WI38 (cell line): ENCODE results near the gene METTL3.
"Not testable (repeated sequence)": the region's sequence is repeated elsewhere in the genome, so short reads cannot be mapped to it uniquely, and the experiment has no call there.

Source experiments
- H3K4me3 ChIP-seq: 2 replicates; pipeline ENCODE4 v1.5.1; 2011; ENCODE audit warnings: low read depth, mild to moderate bottlenecking, control low read depth, low read length
- CTCF ChIP-seq: IDR thresholded peaks from 2 replicates; pipeline ENCODE4 v1.5.1; 2012; ENCODE audit warnings: low read depth, mild to moderate bottlenecking, control low read depth, low read length

Gene METTL3

DNA sequence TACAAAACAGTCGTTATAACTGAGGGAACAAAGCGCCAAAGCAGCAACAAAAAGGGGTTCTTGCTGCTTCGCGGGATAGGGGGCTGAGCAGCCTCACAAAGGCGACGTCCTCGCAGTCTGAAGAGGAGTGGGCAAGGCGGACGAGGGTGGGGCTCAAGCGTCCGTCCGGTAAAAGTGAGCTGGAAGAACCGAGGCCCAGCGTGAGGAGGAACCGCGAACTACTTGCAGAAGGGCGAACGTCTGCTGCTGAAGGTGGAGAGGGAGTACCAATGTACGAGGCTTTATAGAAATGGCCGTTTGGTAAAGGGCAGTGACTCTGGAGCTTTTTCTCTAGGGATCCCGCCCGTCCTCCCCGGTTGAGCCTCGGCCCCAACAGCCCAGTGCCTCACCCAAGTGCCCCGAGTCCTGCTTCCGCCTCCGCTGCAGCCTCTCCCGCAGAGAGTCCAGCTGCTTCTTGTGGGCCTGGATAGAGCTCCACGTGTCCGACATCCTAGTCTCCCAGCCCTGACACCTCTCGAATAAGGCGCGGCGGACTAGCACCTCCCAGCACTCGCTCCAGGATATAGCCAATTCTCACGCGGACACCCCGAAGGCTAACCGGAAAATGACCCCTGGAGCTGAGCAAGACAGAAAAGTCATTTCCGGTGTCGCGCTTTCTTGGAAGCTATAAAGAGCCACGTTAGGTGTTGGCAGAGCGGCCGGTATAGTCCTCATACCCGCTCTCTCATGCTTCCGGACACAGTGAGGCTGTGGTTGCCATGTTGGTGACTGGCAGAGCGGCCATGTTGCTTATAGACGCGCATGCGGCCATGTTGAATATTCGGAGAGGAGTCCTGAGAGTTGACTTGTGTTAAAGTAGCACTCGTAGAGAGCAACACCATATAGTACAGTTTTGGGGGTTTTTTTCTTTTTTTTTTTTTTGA, at the start of gene METTL3:
Gene METTL3 (minus strand): TSS at position 606 of the 923 bp plus-strand sequence. CDS start 117 bp downstream, at position 489.
- peak within 1 kb of the TSS; percentile 90 for H3K4me3 ChIP-seq
- no peak for TF ChIP-seq CTCF

GRCh38 chr14:21558703-21559170, 47.6 kb upstream of the METTL3 start:
- H3K4me3 ChIP-seq, result no peak overlapping the region
- TF ChIP-seq CTCF, result no peak

GRCh38 chr14:21557084-21557901, 46.2 kb upstream of the METTL3 start:
- peak; percentile 17; the same call in 1 of the 2 replicates for TF ChIP-seq CTCF
- H3K4me3 ChIP-seq, result peak overlapping the region; percentile 14; the same call in 1 of the 2 replicates

DNA sequence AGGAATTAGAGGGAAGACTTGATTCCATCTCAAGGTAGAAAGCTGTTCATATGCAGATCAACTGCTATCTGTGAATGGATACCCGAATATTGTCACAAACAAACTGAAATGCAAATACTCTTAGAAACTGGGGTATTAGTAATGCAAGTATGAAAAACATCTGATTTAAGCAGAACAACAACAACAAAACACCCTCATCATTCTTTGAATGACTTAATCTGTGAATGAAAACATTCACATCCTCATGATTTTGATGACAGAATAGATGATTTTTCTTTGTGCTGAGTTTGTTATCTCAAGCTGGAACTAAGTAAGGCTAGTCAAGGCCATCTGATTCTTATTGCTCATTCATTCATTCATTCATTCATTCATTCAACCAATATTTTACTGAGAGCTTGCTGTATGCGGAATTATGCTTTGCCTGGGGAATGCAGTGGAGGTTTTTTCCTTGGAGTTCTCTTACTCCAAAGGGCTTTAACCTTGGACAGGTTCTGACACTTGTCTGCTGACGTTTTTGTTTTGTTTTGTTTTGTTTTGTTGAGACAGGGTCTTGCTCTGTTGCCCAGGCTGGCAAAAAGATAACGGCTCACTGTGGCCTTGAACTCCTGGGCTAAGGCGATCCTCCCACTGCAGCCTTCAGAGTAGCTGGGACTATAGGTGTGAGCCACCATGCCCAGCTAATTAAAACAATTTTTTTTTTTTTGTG, 45.4 kb upstream of the METTL3 start:
- no peak overlapping the region for H3K4me3 ChIP-seq
- no peak for TF ChIP-seq CTCF

DNA sequence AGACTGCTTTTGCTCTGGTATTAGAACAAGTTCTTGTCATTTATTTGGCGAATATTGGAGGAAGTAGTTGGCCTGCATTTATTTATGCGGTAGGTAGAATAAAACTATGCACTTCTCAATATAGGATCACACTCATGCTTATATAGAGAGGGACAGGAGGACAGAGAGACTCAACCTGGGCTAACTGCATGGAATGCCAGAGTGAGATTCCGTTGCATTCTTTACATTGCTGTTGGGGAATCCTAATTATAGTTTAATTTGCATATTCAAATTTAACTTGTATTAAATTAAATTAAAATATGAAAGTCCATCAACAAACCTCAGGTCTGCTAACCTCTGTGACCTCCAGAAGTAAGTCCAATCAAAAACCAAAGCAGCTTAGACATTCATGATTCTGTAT, 42.1 kb upstream of the METTL3 start:
- no peak for TF ChIP-seq CTCF
- H3K4me3 ChIP-seq, result no peak overlapping the region

- not testable (repeated sequence) for H3K4me3 ChIP-seq
These were observed 33.4 kb upstream of the METTL3 start for GRCh38 chr14:21544588-21544987.

DNA sequence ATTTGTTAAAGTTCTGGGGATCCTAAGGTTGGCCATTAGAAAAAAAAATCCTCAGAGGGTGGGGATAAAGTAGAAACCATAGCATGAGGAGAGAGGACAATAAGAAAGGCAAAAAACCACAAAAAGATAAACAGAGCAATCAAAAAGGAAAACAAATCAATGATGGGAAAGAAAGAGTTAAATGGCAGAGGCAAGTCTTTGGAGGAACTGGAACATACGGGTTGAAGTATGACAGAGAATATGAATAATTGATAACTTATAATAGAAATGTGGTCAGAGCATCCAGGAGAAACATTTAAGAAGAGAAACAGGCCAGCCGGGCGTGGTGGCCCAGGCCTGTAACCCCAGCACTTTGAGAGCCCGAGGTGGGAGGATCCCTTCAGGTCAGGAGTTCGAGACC, 32.8 kb upstream of the METTL3 start:
- no peak overlapping the region for H3K4me3 ChIP-seq
- TF ChIP-seq CTCF, result no peak
